OCI-LY7 (cell line): Measurements from ENCODE around the gene KCNQ1. TPM values are rescaled to one million over a fixed set of nuclear protein-coding genes. Genes with fewer than 3 reads are reported as not detected.

ENCODE experiments used
- BruUV-seq: library from RNA; stranded (reverse); fragments of 400-500 nt; replicated peaks from 2 replicates; lab custom pipeline; 2021; lab: Mats Ljungman, UMichigan
- CTCF ChIA-PET: fragments of 300-600 bp; sonication (Branson Sonifier 250); formaldehyde crosslinking; loops from one replicate; lab custom pipeline; 2022; ENCODE audit warnings: antibody characterized with exemption; ENCODE audit not compliant: unreplicated experiment; lab: Charles Lee
- POLR2A ChIA-PET: fragments of 300-600 bp; sonication (Branson Sonifier 250); formaldehyde crosslinking; loops from one replicate; lab custom pipeline; 2022; ENCODE audit warnings: antibody characterized with exemption; lab: Charles Lee
- DNase-seq: peaks from one replicate; pipeline ENCODE4 v3.0.0-alpha.2; 2015; ENCODE audit warnings: low spot score
- H2AFZ ChIP-seq: fragments of 200-600 bp; sonication (generic), shearing (Covaris generic); 2 replicates; pipeline ENCODE4 v1.6.1; 2014; ENCODE audit warnings: mild to moderate bottlenecking, antibody characterized with exemption, low read length, moderate library complexity
- H3K27ac ChIP-seq: fragments of 200-600 bp; sonication (generic); 2 replicates; pipeline ENCODE4 v1.5.1; 2014; ENCODE audit warnings: mixed run types, low read depth, mild to moderate bottlenecking, moderate library complexity, low read length, inconsistent platforms; ENCODE audit not compliant: poor library complexity, severe bottlenecking
- H3K36me3 ChIP-seq: fragments of 200-600 bp; sonication (generic); 2 replicates; pipeline ENCODE4 v1.6.1; 2014; ENCODE audit warnings: mild to moderate bottlenecking, antibody characterized with exemption, low read length, moderate library complexity, mixed read lengths; ENCODE audit not compliant: insufficient read depth
- H3K4me1 ChIP-seq: fragments of 200-600 bp; sonication (generic); 2 replicates; pipeline ENCODE4 v1.5.1; 2014; ENCODE audit warnings: mild to moderate bottlenecking, low read length; ENCODE audit not compliant: insufficient read depth, poor library complexity, severe bottlenecking
- H3K4me2 ChIP-seq: fragments of 200-600 bp; sonication (generic); 2 replicates; pipeline ENCODE4 v1.6.1; 2014; ENCODE audit warnings: mild to moderate bottlenecking, low read length
- H3K4me3 ChIP-seq: fragments of 200-600 bp; sonication (generic); 2 replicates; pipeline ENCODE4 v1.5.1; 2014; ENCODE audit warnings: mild to moderate bottlenecking, low read depth, low read length; ENCODE audit not compliant: poor library complexity, severe bottlenecking
- H3K79me2 ChIP-seq: fragments of 200-600 bp; sonication (generic); 2 replicates; pipeline ENCODE4 v1.6.1; 2016; ENCODE audit warnings: low read depth, mild to moderate bottlenecking, low read length, moderate library complexity, mixed read lengths; ENCODE audit not compliant: insufficient read depth
- H3K9me2 ChIP-seq: fragments of 200-600 bp; sonication (generic); 2 replicates; pipeline ENCODE4 v1.6.1; 2016; ENCODE audit warnings: mild to moderate bottlenecking, low read length, mixed read lengths; ENCODE audit not compliant: insufficient read depth
- H3K9me3 ChIP-seq: fragments of 200-600 bp; sonication (generic); 2 replicates; pipeline ENCODE4 v1.6.1; 2014; ENCODE audit warnings: mild to moderate bottlenecking, mixed run types, low read length, mixed read lengths
- H4K20me1 ChIP-seq: fragments of 200-600 bp; sonication (generic); 2 replicates; pipeline ENCODE4 v1.6.1; 2014; ENCODE audit warnings: mild to moderate bottlenecking, antibody characterized with exemption, low read length, moderate library complexity, mixed read lengths; ENCODE audit not compliant: insufficient read depth
- EZH2phosphoT487 ChIP-seq: fragments of 200-600 bp; sonication (generic); IDR thresholded peaks from 2 replicates; pipeline ENCODE4 v1.6.1; 2018; ENCODE audit warnings: low read depth, borderline replicate concordance, mild to moderate bottlenecking, mixed run types, antibody characterized with exemption, low read length, moderate library complexity, mixed read lengths
- intact Hi-C: fragments of 100-400 bp; cut with micrococcal nuclease; formaldehyde crosslinking; loops from one replicate; pipeline ENCODE4 v1.10.0; 2022; ENCODE audit not compliant: unreplicated experiment
- total RNA-seq, 2 experiments: library from RNA; depleted of rRNA in 1 of 2; stranded (reverse); fragments of >200 nt in 1 of 2; shearing (Covaris generic) in 1 of 2; gene quantifications; 2 replicates each; pipeline ENCODE4 v1.2.3, GENCODE V29; 2014 to 2022
- TF ChIP-seq, protein P1 (sequence below): fragments of 200-600 bp; sonication (generic); conservative IDR thresholded peaks from 2 replicates; pipeline ENCODE4 v1.5.1; 2014; ENCODE audit warnings: mild to moderate bottlenecking, antibody characterized with exemption, low read length, moderate library complexity, mixed read lengths

Gene KCNQ1
- total RNA-seq, 2 experiments from 2014 or later: 0.22 to 1.3 TPM

DNA sequence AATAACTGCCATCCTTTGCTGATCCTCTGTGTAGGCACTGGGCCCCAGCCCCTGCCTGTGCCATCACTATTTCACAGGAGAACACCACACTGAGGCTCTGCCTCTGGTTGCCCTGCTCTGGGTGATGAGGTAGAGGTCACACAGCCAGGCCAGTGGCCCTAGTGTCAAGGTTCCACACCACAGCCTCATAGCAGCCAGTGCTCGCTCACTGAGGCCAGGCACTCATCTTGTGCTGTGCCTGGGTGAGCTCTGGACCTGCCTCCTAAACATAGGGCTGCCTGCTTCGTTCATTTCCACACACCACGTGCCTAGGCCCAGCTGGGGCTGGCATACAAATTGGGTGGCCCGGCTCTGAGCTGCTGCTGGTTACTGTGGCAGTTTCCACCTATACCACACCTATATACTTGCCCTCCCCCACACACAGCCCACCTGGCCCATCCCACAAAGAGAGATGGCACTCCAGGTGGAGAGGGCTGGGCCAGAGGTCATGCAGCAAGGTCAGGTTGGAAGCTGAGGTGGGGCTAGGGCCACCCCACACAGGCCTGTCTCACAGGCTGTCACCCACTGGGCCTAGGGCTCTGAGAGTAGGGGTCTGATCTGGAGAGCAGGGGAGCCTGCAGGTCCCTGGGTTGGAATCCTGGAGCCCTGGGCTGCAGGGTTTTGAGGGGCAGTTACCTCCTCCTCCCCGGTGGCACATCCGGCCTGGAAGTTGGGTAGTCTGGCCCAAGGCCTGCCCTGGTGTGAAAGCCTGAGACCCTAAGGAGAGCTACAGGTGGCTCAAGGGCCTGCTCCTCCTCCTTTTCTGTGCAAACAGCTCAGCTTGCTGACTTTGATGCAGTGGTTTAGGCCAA lies 243.8 kb downstream of the KCNQ1 start:
- TF ChIP-seq, protein P1, sequence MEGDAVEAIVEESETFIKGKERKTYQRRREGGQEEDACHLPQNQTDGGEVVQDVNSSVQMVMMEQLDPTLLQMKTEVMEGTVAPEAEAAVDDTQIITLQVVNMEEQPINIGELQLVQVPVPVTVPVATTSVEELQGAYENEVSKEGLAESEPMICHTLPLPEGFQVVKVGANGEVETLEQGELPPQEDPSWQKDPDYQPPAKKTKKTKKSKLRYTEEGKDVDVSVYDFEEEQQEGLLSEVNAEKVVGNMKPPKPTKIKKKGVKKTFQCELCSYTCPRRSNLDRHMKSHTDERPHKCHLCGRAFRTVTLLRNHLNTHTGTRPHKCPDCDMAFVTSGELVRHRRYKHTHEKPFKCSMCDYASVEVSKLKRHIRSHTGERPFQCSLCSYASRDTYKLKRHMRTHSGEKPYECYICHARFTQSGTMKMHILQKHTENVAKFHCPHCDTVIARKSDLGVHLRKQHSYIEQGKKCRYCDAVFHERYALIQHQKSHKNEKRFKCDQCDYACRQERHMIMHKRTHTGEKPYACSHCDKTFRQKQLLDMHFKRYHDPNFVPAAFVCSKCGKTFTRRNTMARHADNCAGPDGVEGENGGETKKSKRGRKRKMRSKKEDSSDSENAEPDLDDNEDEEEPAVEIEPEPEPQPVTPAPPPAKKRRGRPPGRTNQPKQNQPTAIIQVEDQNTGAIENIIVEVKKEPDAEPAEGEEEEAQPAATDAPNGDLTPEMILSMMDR: no peak
- no peak for TF ChIP-seq EZH2phosphoT487
- Histone ChIP-seq H3K79me2 (no peaks in the 10 kb centered on the region), H3K27ac (no peak overlapping the region), H3K9me3 (no peaks in the 10 kb centered on the region), H3K4me1 (no peaks in the 10 kb centered on the region), H3K4me2 (no peak overlapping the region), H4K20me1 (no peaks in the 10 kb centered on the region; the same call in 1 of the 2 replicates), H3K36me3 (no peaks in the 10 kb centered on the region), H2AFZ (no peak overlapping the region), H3K4me3 (no peak overlapping the region), H3K9me2 (no peaks in the 10 kb centered on the region)
- intact Hi-C loops: no loop called here
- CTCF ChIA-PET: no interaction called here
- no peak for DNase-seq
- no TSS peak for BruUV-seq
- POLR2A ChIA-PET: interaction anchor here (1.4 kb wide), 1 partner anchor 10 kb away, joined by 4 read pairs; no protein-coding TSS in a partner anchor

DNA sequence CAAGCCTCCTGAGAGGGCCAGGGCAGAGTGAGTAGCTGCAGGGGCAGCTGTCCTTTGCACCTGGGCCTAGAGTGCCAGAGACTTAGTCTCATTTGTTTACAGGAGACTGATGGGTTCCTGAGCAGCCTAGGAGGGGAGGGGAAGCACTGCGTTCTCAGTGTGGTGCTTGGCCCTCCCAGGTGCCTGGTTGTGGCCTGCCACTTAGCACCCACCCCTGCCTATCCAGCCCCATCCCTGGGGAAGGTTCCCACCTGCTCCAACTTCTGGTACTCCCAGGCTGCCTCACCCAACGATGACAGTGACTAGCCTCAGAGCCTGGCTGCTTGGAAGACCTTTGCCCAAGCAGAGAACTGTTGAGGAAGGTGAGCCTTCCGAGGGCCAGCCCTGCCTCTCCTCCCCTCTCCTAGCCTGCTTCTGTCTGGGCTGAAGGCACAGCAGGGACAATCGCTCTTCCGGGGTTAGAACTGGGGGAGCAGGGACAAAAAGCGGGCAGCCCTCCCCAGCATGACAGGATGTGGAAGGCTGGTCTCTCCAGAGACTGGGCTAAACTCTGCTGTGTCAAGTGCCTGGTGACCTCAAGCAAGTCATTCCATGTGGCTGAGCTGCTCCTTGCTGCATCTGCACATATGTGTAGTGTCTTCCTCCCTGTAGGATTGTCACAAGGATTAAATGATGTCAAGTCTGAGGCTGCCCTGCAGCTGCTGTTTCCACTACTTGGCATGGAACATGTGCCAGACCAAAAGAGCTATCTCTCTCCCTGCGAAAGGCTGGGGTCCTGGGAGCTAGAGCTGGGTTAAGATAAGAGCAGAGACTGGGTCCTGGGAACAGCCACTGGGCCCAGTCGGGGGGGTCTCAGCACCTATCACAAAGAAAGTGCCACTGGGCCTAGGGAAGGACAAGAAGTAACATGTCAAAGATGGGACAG lies 245.1 kb downstream of the KCNQ1 start:
- H3K4me2 ChIP-seq: no peak overlapping the region
- TF ChIP-seq, protein P1: no peak
- TF ChIP-seq EZH2phosphoT487: no peak
- intact Hi-C loops: loop anchor here (5.0 kb wide), 1 partner anchor 197 kb away; the partner anchor contains the start of gene CDKN1C
- no peaks in the 10 kb centered on the region for H3K9me2 ChIP-seq
- no peak overlapping the region for H3K27ac ChIP-seq
- H3K79me2 ChIP-seq: no peaks in the 10 kb centered on the region
- POLR2A ChIA-PET: interaction anchor here (0.6 to 1.4 kb wide), 2 partner anchors 9 to 11 kb away, joined by 3 to 4 read pairs; no protein-coding TSS in a partner anchor
- no peaks in the 10 kb centered on the region for H3K9me3 ChIP-seq
- DNase-seq: peak; percentile 48
- no peak overlapping the region for H2AFZ ChIP-seq
- H3K36me3 ChIP-seq: no peaks in the 10 kb centered on the region
- H3K4me1 ChIP-seq: no peaks in the 10 kb centered on the region
- CTCF ChIA-PET: no interaction called here
- H4K20me1 ChIP-seq: no peaks in the 10 kb centered on the region
- H3K4me3 ChIP-seq: no peak overlapping the region
- BruUV-seq: no TSS peak
